Motor neuron (in vitro differentiated cells): ENCODE results near the gene AHNAK. TPM values are rescaled to one million over a fixed set of nuclear protein-coding genes. Genes with fewer than 3 reads are reported as not detected.
"Not testable (repeated sequence)": the region's sequence is repeated elsewhere in the genome, so short reads cannot be mapped to it uniquely, and the experiment has no call there.

Source experiments
- ATAC-seq, 8 experiments: fragments of 200-7000 bp; cut with Tn5 transposase; replicated peaks in 6 of 8; 2 replicates each; pipeline ENCODE4 v1.8.0; 2021; ENCODE audit warnings: mild to moderate bottlenecking in 8 of 8, moderate library complexity in 8 of 8
- H3K27ac ChIP-seq, 2 donors: fragments of 250-450 bp; sonication (Bioruptor Pico); 2 replicates each; pipeline ENCODE4 v1.9.0; 2021; ENCODE audit warnings: antibody characterized with exemption in 2 of 2, mild to moderate bottlenecking in 2 of 2, moderate library complexity in 1 of 2
- H3K4me1 ChIP-seq, 2 donors: fragments of 250-450 bp; sonication (Bioruptor Pico); replicated peaks in 1 of 2; 2 replicates each; pipeline ENCODE4 v1.6.1; 2021; ENCODE audit warnings: antibody characterized with exemption in 2 of 2, mild to moderate bottlenecking in 2 of 2, moderate library complexity in 1 of 2
- H3K4me3 ChIP-seq, 5 donors: fragments of 250-450 bp; sonication (Bioruptor Pico); 2 replicates each; pipeline ENCODE4 v1.9.0; 2021; ENCODE audit warnings: antibody characterized with exemption in 5 of 5, mild to moderate bottlenecking in 5 of 5, moderate library complexity in 4 of 5
- WGBS, 10 experiments: fragments of 450-650 bp; shearing (Covaris generic); methylation state at CpG; one replicate each; pipeline ENCODE4 v1.0.0; 2022; 5-methylcytosine and 5-hydroxymethylcytosine counted together
- in situ Hi-C, 9 experiments: fragments of 400-800 bp; cut with MboI; loops; one replicate each; pipeline ENCODE4 v1.15.0; 2021; ENCODE audit warnings: low sequenced_read_pairs in 9 of 9, low pct_unique_long_range_greater_than_20kb in 2 of 9; ENCODE audit not compliant: unreplicated experiment in 9 of 9
- total RNA-seq, 8 experiments: library from RNA; unstranded; fragments of 300-600 nt; gene quantifications; 2 replicates each; pipeline versions ENCODE4 v1.2.3 to v1.2.4, GENCODE V29; 2022

The AHNAK gene
- total RNA-seq, 8 experiments from 2014 or later: 1.2 to 93.7 (median 13.5) TPM

DNA sequence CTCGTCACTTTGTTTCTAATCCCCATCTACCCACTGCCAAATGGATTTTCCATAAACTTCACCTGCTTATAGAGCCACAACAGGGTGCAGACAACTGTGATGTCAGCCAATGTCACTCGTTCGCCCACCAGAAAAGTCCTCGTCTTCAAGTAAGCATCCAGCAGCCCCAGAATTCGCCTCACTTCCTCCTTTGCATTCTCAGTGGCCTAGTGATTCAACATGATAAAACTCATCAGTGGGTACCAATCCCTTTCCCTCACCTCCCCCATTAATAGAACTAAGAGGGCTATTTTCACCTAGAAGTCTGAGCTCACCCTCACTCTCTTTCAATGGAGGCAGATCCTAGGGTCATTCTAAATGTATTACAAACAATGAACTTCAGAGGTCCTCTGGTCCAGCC, 24.3 kb upstream of the AHNAK start:
- H3K27ac ChIP-seq, ATAC-seq, H3K4me3 ChIP-seq: not testable (repeated sequence)
- in situ Hi-C loops: loop anchor here in 2 of 9 experiments (25.0 kb wide), 2 partner anchors 159 to 184 kb away; partner anchors contain the start of gene SCGB1A1 (in 1 of the 2)
- WGBS, 10 experiments: 90 to 100% (median 100%) methylated on average over 1 to 2 of the region's 5 CpGs; no CpG with 5 or more reads in 4 of the 10 experiments
- peaks cover 15 to 19% of the 10 kb centered on the region in 2 donors for H3K4me1 ChIP-seq

DNA sequence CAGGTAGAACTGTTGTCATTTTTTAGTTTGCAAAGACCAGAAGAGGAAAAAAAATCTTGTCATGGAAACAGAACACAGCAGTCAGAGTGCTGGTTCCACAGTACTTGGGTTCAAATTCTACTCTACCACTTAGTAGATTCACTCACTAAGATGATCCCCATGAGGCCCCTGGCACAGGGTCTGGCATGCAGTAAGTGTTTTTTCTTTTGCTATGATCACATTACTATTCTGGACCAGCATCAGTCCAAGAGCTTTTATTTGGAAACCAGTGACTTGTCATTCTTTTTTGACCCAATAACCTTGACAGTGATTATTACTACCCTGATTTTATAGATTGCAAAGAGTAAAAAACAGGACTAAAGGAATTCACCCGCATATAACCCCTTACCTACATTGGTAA, 23.0 kb upstream of the AHNAK start:
- 44 to 100% (median 100%) methylated on average over 1 of the region's 1 CpG; no CpG with 5 or more reads in 3 of the 10 experiments for WGBS, 10 experiments
- H3K4me3 ChIP-seq: no peak overlapping the region
- H3K4me1 ChIP-seq: peaks cover 6 to 8% of the 10 kb centered on the region in 2 donors
- in situ Hi-C loops: loop anchor here in 2 of 9 experiments (25.0 kb wide), 2 partner anchors 157 to 182 kb away; partner anchors contain the start of gene SCGB1A1 (in 1 of the 2)
- H3K27ac ChIP-seq: no peak overlapping the region
- ATAC-seq: no peak

DNA sequence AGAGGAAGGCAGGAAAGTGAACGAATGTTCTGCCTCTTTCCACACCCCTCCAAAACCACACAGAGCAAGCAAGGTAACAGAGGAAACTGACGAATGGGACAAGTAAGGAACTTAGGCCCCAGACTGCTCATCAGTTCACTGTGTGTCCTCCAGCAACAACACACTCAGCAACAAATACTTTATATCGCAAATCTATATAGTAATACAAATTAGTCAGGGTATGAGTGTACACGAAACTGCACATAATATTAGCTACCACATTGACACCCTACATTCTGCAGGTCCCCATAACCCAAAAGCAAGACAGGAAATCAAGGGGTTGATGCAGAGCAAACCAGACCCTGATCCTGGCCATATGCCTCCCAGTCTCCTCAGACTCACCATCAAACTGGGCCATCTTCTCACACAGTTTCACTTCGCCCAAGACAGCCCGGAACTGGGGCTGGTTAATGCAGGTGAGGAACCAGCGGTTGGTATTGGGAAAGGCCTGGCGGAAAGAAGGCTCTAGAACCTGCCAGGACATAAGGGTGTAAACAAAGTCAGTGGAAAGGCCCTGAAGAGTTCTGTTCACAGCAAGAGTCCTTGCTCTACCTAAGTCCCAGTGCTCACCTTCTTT, 20.5 kb upstream of the AHNAK start:
- WGBS, 10 experiments: 71 to 100% (median 97%) methylated on average over 1 to 4 of the region's 8 CpGs; no CpG with 5 or more reads in 3 of the 10 experiments
- H3K27ac ChIP-seq: no peak overlapping the region
- ATAC-seq: no peak
- peaks cover under 1 to 1% of the 10 kb centered on the region in 2 donors for H3K4me1 ChIP-seq
- in situ Hi-C loops: loop anchor here in 2 of 9 experiments (25.0 kb wide), 2 partner anchors 155 to 180 kb away; partner anchors contain the start of gene SCGB1A1 (in 1 of the 2)
- no peak overlapping the region for H3K4me3 ChIP-seq

DNA sequence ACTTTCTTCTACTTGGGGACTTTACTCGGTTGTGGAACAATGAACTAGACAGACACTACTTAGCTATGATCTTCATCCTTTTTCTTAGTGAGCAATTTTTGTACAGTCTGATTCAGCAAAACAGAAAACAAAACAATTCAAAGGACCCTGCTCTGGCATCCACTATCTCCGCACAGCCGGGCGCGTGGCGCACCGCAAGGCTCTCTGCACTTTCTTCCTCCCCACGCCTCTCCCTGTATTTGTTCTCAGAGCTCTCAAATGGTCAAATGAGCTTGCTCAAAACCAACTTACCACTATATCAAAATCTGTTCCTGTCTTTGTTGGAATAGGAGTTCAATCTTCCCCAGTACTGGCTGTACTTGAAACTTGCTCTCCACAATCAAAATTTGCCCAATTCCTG, 19.6 kb upstream of the AHNAK start:
- Histone ChIP-seq H3K4me3 (no peak overlapping the region), H3K4me1 (peaks cover 2% of the 10 kb centered on the region in 2 donors), H3K27ac (no peak overlapping the region)
- in situ Hi-C loops: loop anchor here in 2 of 9 experiments (25.0 kb wide), 2 partner anchors 154 to 179 kb away; partner anchors contain the start of gene SCGB1A1 (in 1 of the 2)
- no peak for ATAC-seq
- WGBS, 10 experiments: 63 to 100% (median 92%) methylated on average over 1 to 8 of the region's 8 CpGs; no CpG with 5 or more reads in 2 of the 10 experiments

DNA sequence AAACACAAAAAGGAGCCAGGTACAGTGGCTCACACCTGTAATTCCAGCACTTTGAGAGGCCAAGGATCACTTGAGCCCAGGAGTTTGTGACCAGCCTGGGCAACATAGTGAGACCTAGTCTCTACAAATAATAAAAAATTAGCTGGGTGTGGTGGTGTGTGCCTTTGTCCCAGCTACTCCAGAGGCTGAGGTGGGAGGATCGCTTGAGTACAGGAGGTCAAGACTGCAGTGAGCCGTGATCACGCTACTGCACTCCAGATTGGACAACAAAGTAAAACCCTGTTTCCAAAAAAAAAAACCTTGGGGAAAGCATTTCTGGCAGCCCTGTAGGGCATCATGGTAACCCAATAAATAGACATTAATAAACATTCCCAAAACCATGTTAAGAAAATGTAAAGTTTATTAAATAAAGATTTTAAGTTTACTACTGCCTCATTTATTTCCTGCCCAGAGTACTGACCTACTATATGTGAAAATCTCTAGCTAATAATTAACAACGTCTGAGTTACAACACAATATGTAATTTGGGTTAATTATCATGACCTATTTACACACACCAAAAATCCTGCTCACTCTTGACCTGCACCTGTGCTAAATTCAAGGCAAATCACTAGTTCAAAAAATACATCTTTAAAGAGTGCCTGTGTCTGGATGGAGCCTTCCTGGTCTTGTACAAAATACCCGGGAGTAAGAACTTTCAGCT, 18.6 kb upstream of the AHNAK start:
- no peak overlapping the region for H3K4me3 ChIP-seq
- no peak overlapping the region for H3K27ac ChIP-seq
- no peak for ATAC-seq
- peaks cover 2% of the 10 kb centered on the region in 2 donors for H3K4me1 ChIP-seq
- in situ Hi-C loops: loop anchor here in 2 of 9 experiments (25.0 kb wide), 2 partner anchors 153 to 178 kb away; partner anchors contain the start of gene SCGB1A1 (in 1 of the 2)
- 14 to 100% (median 59%) methylated on average over 1 to 5 of the region's 5 CpGs; no CpG with 5 or more reads in 2 of the 10 experiments for WGBS, 10 experiments

DNA sequence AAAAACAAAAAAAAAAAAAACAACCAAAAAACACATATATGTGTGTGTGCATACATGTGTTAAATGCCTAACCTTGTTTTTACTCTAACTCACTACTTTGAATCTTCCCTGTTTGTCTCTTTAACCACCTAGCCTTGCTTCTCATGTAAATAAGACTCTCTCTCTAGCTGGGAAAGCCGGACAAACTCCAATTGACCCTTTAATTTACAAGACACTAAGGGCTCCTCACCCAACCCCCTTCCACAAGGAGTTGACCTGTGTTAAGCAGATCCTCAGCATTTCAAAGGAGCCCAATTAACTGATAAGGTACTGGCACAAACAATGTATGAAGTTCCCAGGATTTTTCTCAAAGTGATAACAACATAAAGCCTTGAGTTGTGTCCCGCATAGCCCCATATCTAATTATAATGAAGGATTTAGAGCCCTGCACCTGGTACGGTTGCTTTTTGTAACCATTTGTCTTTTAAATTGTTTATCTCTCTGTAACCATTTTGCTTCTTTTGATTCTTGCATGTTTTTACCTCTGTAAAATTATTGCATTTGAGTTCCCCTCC, 15.1 kb upstream of the AHNAK start:
- in situ Hi-C loops: loop anchor here in 2 of 9 experiments (25.0 kb wide), 2 partner anchors 149 to 174 kb away; partner anchors contain the start of gene SCGB1A1 (in 1 of the 2)
- not testable (repeated sequence) for H3K4me1 ChIP-seq, H3K4me3 ChIP-seq, H3K27ac ChIP-seq, ATAC-seq
- 13 to 100% (median 59%) methylated on average over 1 to 3 of the region's 3 CpGs for WGBS, 10 experiments

DNA sequence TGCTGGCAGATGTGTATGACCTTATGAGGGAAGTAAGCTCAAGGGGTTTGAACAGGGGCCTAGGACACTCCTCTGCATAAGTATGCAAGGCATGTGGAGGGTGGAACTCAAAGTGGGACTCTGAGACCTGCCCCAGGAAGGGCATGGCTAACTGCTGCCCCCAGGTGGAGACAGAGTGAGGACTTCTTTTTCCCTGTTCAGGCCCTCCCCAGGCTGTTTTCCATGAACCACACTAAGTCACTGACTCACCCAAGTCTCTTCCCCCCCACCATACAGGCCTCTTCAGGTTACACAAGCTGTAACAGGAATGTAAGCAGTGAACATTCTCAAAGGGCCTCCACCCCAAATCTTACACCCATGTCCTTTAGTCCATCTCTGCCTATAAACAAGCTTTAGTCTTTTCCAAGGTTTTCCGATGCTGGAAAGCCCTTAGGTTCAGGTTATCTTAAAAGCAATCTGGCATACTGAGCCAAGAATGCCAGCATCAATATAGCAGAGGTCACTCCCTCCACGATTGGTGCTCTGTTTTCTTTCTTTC, 14.0 kb upstream of the AHNAK start:
- 0 to 100% (median 73%) methylated on average over 1 to 2 of the region's 2 CpGs; no CpG with 5 or more reads in 5 of the 10 experiments for WGBS, 10 experiments
- H3K4me3 ChIP-seq: no peak overlapping the region
- peaks cover 2 to 13% of the 10 kb centered on the region in 2 donors for H3K4me1 ChIP-seq
- ATAC-seq: peak; percentile 41 to 79 (median 66)
- no peak overlapping the region for H3K27ac ChIP-seq
- in situ Hi-C loops: loop anchor here in 2 of 9 experiments (25.0 kb wide), 2 partner anchors 148 to 173 kb away; partner anchors contain the start of gene SCGB1A1 (in 1 of the 2)

DNA sequence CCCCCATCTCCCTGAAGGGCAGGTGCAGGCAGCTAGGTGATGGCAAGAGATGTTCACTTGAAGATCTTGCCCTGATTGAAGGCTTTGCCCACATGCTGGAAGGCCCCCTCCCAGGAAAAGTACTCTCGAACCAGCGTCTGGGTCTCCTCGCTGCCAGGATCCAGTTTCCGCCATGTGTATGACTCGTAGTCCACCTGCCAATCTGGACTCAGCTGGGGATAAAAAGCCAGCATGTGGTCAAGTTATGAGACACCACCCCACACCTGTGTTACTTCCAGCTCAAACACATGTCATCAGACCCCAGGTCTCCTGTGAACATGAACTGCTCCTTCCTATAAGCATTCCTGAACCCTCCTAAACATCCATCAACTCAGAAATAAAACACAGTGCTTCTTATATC, 13.0 kb upstream of the AHNAK start:
- not testable (repeated sequence) for ATAC-seq, H3K27ac ChIP-seq, H3K4me3 ChIP-seq
- in situ Hi-C loops: loop anchor here in 4 of 9 experiments (10.0 to 25.0 kb wide), 4 partner anchors 135 to 172 kb away; partner anchors contain the start of gene SCGB1A1 (in 1 of the 4)
- peaks cover 2 to 18% of the 10 kb centered on the region in 2 donors for H3K4me1 ChIP-seq
- 40 to 90% methylated on average over 2 of the region's 5 CpGs; no CpG with 5 or more reads in 8 of the 10 experiments for WGBS, 10 experiments

DNA sequence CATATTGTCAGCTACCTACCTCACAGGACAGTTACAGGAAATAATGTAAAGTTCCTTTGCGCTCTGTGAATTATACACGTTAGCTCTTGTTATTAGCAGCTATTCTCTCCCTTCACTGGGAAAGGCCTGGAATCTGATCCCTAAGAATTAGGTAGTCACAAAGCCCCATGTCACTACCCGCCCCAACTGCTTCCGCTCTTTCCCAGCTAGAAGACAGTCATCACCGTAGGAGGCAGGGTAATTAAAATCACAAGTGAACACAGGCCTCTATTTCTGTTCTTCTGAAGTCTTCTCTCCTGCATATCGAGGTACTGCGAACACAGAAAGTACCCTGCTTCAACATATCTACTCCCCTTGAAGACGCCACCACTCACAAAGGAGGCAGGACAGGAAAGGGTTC, 12.6 kb upstream of the AHNAK start:
- WGBS, 10 experiments: 40 to 84% (median 75%) methylated on average over 1 to 7 of the region's 8 CpGs; no CpG with 5 or more reads in 2 of the 10 experiments
- ATAC-seq: no peak
- H3K4me3 ChIP-seq: no peak overlapping the region
- in situ Hi-C loops: loop anchor here in 4 of 9 experiments (10.0 to 25.0 kb wide), 4 partner anchors 134 to 172 kb away; partner anchors contain the start of gene SCGB1A1 (in 1 of the 4)
- peaks cover 5 to 22% of the 10 kb centered on the region in 2 donors for H3K4me1 ChIP-seq
- H3K27ac ChIP-seq: no peak overlapping the region

DNA sequence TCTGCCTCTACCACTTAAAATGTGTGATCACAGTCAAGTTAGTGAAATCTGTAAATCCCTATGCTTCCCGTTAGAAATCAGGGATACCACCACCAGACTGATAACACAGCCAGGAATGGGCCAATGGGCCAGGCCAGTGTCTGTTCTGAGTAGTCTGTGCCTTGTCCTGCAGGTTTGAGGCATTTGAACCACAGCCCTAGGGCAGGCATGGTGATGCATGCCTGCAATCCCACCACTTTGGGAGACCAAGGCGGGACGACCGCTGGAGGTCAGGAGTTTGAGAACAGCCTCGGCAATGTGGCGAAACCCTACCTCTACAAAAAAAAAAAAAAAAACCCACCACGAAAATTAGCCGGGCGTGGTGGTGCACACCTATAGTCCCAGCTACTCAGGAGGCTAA, 12.1 kb upstream of the AHNAK start:
- 85 to 100% (median 91%) methylated on average over 1 to 9 of the region's 9 CpGs; no CpG with 5 or more reads in 3 of the 10 experiments for WGBS, 10 experiments
- ATAC-seq: no peak
- in situ Hi-C loops: loop anchor here in 4 of 9 experiments (10.0 to 25.0 kb wide), 4 partner anchors 134 to 171 kb away; partner anchors contain the start of gene SCGB1A1 (in 1 of the 4)
- Histone ChIP-seq H3K27ac (no peak overlapping the region), H3K4me3 (no peak overlapping the region), H3K4me1 (peaks cover 5 to 24% of the 10 kb centered on the region in 2 donors)

DNA sequence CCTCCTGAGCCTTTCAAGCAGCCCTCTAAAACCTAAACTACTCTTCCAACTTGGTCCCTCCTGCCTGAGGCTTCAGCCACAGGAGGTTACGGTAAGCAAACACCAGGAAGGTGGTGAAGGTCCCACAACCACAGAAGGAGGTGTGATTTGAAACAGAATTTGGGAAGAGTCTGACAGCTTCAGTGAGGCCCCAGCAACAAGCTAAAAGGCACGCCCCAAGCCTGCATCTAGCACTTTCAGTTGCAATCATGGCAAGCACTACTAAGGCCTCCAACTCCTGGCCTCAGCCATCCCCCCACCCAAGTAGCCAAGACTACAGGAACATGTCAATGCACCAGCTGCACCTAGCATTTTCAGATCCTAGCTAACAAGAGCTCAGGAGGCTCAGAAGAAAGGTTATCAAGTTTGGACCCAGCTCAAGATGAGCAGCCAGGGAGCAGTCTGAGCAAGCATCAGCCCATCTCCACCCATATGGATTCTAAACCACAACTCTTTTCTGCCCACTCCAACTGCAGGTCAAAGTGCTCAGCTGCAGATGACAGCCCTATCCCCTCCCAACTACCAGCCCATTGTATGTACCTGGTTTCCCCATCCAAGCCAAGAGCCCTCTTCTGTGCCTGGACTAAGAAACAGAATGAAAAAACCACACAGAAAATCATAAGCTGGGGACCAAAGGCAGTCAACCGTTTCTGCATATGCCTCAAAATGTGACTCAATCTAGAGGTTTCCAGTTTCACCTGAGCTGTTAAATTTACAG, 10.4 kb upstream of the AHNAK start:
- no peak overlapping the region for H3K4me3 ChIP-seq
- in situ Hi-C loops: loop anchor here in 4 of 9 experiments (10.0 to 25.0 kb wide), 4 partner anchors 132 to 170 kb away; partner anchors contain the start of gene SCGB1A1 (in 1 of the 4)
- peaks cover 5 to 36% of the 10 kb centered on the region in 2 donors for H3K4me1 ChIP-seq
- 0 to 100% (median 16%) methylated on average over 1 to 3 of the region's 3 CpGs; no CpG with 5 or more reads in 3 of the 10 experiments for WGBS, 10 experiments
- ATAC-seq: no peak
- no peak overlapping the region for H3K27ac ChIP-seq
